Stomach (tissue), 19 donors: ENCODE results near the gene ZNF433. TPM values are rescaled to one million over a fixed set of nuclear protein-coding genes. Genes with fewer than 3 reads are reported as not detected.
"Not testable (repeated sequence)": the region's sequence is repeated elsewhere in the genome, so short reads cannot be mapped to it uniquely, and the experiment has no call there.

ENCODE experiments used
- DNase-seq, 2 donors: peaks; one replicate each; pipeline versions ENCODE4 v3.0.0 to v3.0.0-alpha.2; 2013 to 2019
- H3K27ac ChIP-seq, 5 donors: fragments of 200-600 bp in 4 of 5; sonication (generic) in 4 of 5; one replicate each; pipeline ENCODE4 v1.5.1; 2013 to 2019; ENCODE audit warnings: mild to moderate bottlenecking in 1 of 5, moderate library complexity in 1 of 5
- H3K27me3 ChIP-seq, 3 donors: fragments of 200-600 bp; sonication (generic); one replicate each; pipeline ENCODE4 v1.5.1; 2017 to 2019; ENCODE audit warnings: mixed run types in 1 of 3
- H3K36me3 ChIP-seq, 4 donors: fragments of 200-600 bp; sonication (generic); 1 replicate in 3 of 4; 2 replicates in 1 of 4; pipeline ENCODE4 v1.5.1; 2016 to 2019
- H3K4me1 ChIP-seq, 4 donors: fragments of 200-600 bp; sonication (generic); one replicate each; pipeline ENCODE4 v1.5.1; 2016 to 2019
- H3K4me3 ChIP-seq, 4 donors: fragments of 200-600 bp; sonication (generic) in 3 of 4; one replicate each; pipeline ENCODE4 v1.5.1; 2016 to 2019; ENCODE audit warnings: mild to moderate bottlenecking in 1 of 4
- H3K9me3 ChIP-seq, 4 donors: fragments of 200-600 bp; sonication (generic); one replicate each; pipeline ENCODE4 v1.5.1; 2016 to 2019
- EP300 ChIP-seq: sonication (generic); formaldehyde crosslinking; IDR thresholded peaks from one replicate; pipeline ENCODE4 v1.6.1; 2017; ENCODE audit warnings: antibody characterized with exemption
- POLR2A ChIP-seq, 4 donors: fragments of 450-650 bp; IDR thresholded peaks; one replicate each; pipeline ENCODE4 v1.6.1; 2016; ENCODE audit warnings: antibody characterized with exemption in 4 of 4, control low read depth in 2 of 4, mild to moderate bottlenecking in 1 of 4, moderate library complexity in 1 of 4
- POLR2AphosphoS5 ChIP-seq, 3 donors: sonication (generic); formaldehyde crosslinking; IDR thresholded peaks; one replicate each; pipeline ENCODE4 v1.6.1; 2016; ENCODE audit warnings: antibody characterized with exemption in 3 of 3
- WGBS, 5 donors: extraction: QIAGEN DNeasy Blood & Tissue Kit in 3 of 5; methylation state at CpG; one replicate each; pipeline versions ENCODE4 v1.1.5 to v1.1.7; 2013 to 2018; 5-methylcytosine and 5-hydroxymethylcytosine counted together
- intact Hi-C: fragments of 100-400 bp; cut with DNase I; formaldehyde crosslinking; loops from one replicate; pipeline ENCODE4 v1.15.1; 2023; ENCODE audit warnings: low total_unique reads
- long read RNA-seq, 10 donors: transcript quantifications; one replicate each; lab custom pipeline, GENCODE V29; 2026
- polyA plus RNA-seq, 3 donors: library from polyadenylated mRNA; stranded (reverse); fragments of 200-250 nt; gene quantifications; one replicate each; pipeline ENCODE4 v1.2.3, GENCODE V29; 2013
- total RNA-seq, 5 donors: library from RNA; depleted of rRNA; stranded (reverse); fragments of >200 nt; gene quantifications; one replicate each; pipeline versions ENCODE4 v1.1.0 to v1.2.3, GENCODE V29; 2014 to 2016
- TF ChIP-seq, protein P1 (sequence below), 7 experiments: fragments of 450-650 bp in 4 of 7; fragments of 200-600 bp in 3 of 7; sonication (generic) in 3 of 7; IDR thresholded peaks; one replicate each; pipeline ENCODE4 v1.5.1; 2016 to 2019; ENCODE audit warnings: antibody characterized with exemption in 7 of 7, control low read depth in 2 of 7, mild to moderate bottlenecking in 1 of 7
- donor health status: healthy with polysubstance abuse.
- donor health status: Bipolar disorder and iron deficiency.
- donor health status: healthy.

ZNF433 gene
- total RNA-seq = 10 to 100 TPM in 2 of 5 donors, 1 to 10 TPM in 2, not detected in 1; 1.2 to 19.0 (median 9.2) TPM
- 1 to 10 TPM; 3.2 to 7.7 (median 3.7) TPM for polyA plus RNA-seq
- long read RNA-seq, donor 1 = 0 reads
- long read RNA-seq, donor 2, partial matches to known transcripts = 0 of 2 reads
- long read RNA-seq, donor 2, other reads (novel, unspliced or antisense) = 0 of 2 reads
- long read RNA-seq, donor 3 = 0 reads
- long read RNA-seq, donor 4 = 0 reads
- long read RNA-seq, donor 5, partial matches to known transcripts = 0 of 3 reads
- long read RNA-seq, donor 5, other reads (novel, unspliced or antisense) = 0 of 3 reads
- long read RNA-seq, donor 6, partial matches to known transcripts = 0 of 3 reads
- long read RNA-seq, donor 6, other reads (novel, unspliced or antisense) = 0 of 3 reads
- long read RNA-seq, donor 7, partial matches to known transcripts = 0 of 4 reads
- long read RNA-seq, donor 7, other reads (novel, unspliced or antisense) = 0 of 4 reads
- long read RNA-seq, donor 8 = 0 reads
- long read RNA-seq, donor 9, partial matches to known transcripts = 0 of 1 reads
- long read RNA-seq, donor 9, other reads (novel, unspliced or antisense) = 0 of 1 reads
- long read RNA-seq, donor 10, partial matches to known transcripts = 0 of 3 reads
- long read RNA-seq, donor 10, other reads (novel, unspliced or antisense) = 0 of 3 reads

DNA sequence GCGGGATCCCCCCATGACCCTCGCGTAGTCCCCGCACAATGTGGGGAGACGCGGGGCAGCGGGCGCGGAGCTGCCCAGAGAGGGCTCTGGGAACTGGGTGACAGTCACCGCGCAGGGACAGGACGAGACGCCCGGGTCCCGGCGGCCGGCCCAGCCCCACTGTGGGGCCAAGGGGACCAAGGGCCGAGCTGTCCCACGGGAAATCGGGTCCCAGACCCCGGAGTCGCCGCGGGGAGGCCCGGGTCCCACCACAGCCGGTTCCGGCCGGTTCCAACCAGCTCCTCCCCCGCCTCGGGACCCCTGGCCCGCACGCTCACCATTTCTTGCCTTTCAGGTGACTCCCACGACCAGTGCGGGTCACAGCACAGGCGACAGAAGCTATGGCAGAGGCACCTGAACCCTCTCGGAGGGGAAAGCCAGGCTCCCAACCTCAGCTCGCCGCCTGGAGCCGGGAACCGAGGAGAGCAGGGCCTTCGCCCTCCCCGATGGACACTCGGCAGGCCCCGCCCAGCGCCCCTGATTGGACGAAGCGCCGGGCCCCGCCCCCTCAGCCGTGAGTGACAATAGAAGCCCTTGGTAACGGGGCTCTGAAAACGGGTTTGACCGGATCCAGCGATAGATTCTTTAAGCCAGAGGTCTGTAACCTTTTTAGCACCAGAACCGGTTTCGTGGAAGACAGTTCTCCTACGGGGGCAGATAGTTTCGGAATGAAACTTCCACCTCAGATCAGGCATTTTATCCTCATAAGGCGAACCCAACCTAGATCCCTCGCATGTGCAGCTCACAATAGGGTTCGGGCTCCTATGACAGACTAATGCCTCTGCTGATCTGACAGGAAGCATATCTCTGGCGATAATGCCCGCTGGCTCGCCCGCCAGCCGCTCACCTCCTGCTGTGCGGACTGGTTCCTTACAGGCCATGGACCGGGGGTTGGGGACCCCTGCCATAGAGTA lies at the start of gene ZNF433:
Gene ZNF433 (minus strand): TSS at position 460 of the 953 bp plus-strand sequence. CDS start 140 bp downstream, at position 320.
- Histone ChIP-seq H3K4me3 (peak within 1 kb of the TSS; percentile 82 to 89 (median 86)), H3K4me1 (peaks cover 0 to 27% (median 12%) of the 10 kb centered on the region in 4 donors), H3K36me3 (no peaks in the 10 kb centered on the region), H3K27me3 (no peaks in the 10 kb centered on the region), H3K9me3 (no peaks in the 10 kb centered on the region), H3K27ac (peak within 1 kb of the TSS; percentile 88 to 93 (median 90))
- peak; percentile 98 to 99 for DNase-seq
- 1 to 5% (median 1%) methylated on average over 36 to 68 of the region's 68 CpGs for WGBS, 5 donors
- peak in 2 of 3 donors; percentile 68 to 84 for TF ChIP-seq POLR2AphosphoS5 (IDR thresholded peaks at IDR 0.05)
- TF ChIP-seq EP300 = no peak
- no peak for TF ChIP-seq POLR2A (IDR thresholded peaks at IDR 0.05)
- TF ChIP-seq, protein P1, sequence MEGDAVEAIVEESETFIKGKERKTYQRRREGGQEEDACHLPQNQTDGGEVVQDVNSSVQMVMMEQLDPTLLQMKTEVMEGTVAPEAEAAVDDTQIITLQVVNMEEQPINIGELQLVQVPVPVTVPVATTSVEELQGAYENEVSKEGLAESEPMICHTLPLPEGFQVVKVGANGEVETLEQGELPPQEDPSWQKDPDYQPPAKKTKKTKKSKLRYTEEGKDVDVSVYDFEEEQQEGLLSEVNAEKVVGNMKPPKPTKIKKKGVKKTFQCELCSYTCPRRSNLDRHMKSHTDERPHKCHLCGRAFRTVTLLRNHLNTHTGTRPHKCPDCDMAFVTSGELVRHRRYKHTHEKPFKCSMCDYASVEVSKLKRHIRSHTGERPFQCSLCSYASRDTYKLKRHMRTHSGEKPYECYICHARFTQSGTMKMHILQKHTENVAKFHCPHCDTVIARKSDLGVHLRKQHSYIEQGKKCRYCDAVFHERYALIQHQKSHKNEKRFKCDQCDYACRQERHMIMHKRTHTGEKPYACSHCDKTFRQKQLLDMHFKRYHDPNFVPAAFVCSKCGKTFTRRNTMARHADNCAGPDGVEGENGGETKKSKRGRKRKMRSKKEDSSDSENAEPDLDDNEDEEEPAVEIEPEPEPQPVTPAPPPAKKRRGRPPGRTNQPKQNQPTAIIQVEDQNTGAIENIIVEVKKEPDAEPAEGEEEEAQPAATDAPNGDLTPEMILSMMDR (IDR thresholded peaks at IDR 0.05) = no peak
- intact Hi-C loops = no loop called here

DNA sequence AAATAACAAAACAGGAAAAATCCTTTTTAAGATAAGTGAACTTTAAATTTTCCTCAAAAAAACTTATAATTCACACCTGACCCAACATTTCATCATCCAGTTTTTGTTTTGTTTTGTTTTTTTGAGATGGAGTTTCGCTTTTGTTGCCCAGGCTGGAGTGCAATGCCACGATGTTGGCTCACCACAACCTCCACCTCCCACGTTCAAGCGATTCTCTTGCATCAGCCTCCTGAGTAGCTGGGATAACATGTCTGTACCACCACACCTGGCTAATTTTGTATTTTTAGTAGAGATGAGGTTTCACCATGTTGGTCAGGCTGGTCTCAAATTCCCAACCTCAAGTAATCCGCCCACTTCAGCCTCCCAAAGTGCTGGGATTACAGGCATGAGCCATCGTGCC lies 47.9 kb upstream of the ZNF433 start:
- intact Hi-C loops, H3K4me1 ChIP-seq, H3K27ac ChIP-seq, DNase-seq, H3K27me3 ChIP-seq, H3K4me3 ChIP-seq: not testable (repeated sequence)
- H3K36me3 ChIP-seq = peaks cover 0 to 56% (median 10%) of the 10 kb centered on the region in 4 donors
- H3K9me3 ChIP-seq = peaks cover 24 to 65% (median 50%) of the 10 kb centered on the region in 4 donors
- WGBS, 5 donors = 91 to 96% (median 95%) methylated on average over 6 of the region's 6 CpGs

DNA sequence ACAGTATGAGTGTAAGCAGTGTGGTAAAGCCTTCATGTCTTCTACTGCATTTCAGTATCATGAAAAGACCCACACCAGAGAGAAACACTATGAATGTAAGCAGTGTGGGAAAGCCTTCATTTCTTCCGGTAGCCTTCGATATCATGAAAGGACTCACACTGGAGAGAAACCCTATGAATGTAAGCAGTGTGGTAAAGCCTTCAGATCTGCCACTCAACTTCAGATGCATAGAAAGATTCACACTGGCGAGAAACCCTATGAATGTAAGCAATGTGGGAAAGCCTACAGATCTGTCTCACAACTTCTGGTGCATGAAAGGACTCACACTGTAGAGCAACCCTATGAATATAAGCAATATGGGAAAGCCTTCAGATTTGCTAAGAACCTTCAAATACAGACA lies 41.9 kb upstream of the ZNF433 start:
- intact Hi-C loops = no loop called here
- peaks cover 56 to 89% (median 65%) of the 10 kb centered on the region in 4 donors for H3K36me3 ChIP-seq
- peaks cover 80 to 100% (median 96%) of the 10 kb centered on the region in 4 donors for H3K9me3 ChIP-seq
- TF ChIP-seq, protein P1 (IDR thresholded peaks at IDR 0.05) = no peak
- TF ChIP-seq POLR2AphosphoS5 (IDR thresholded peaks at IDR 0.05) (no peak), POLR2A (IDR thresholded peaks at IDR 0.05) (no peak), EP300 (no peak)
- no peak for DNase-seq
- H3K4me3 ChIP-seq = no peak overlapping the region
- 76 to 99% (median 88%) methylated on average over 3 of the region's 3 CpGs for WGBS, 5 donors
- H3K27me3 ChIP-seq = no peaks in the 10 kb centered on the region
- no peaks in the 10 kb centered on the region for H3K4me1 ChIP-seq
- H3K27ac ChIP-seq = no peak overlapping the region

DNA sequence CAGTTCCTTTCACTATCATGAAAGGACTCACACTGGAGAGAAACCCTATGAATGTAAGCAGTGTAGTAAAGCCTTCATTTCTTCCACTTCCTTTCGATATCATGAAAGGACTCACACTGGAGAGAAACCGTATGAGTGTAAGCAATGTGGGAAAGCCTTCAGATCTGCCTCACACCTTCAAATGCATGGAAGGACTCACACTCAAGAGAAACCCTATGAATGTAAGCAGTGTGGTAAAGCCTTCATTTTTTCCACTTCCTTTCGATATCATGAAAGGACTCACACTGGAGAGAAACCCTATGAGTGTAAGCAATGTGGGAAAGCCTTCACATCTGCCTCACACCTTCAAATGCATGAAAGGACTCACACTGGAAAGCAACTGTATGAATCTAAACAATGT lies 40.9 kb upstream of the ZNF433 start:
- H3K27me3 ChIP-seq, H3K4me1 ChIP-seq, intact Hi-C loops, H3K27ac ChIP-seq, DNase-seq, H3K4me3 ChIP-seq: not testable (repeated sequence)
- WGBS, 5 donors = 92 to 99% (median 96%) methylated on average over 3 of the region's 3 CpGs
- Histone ChIP-seq H3K36me3 (peaks cover 57 to 99% (median 72%) of the 10 kb centered on the region in 4 donors), H3K9me3 (peaks cover 90 to 100% (median 99%) of the 10 kb centered on the region in 4 donors)
